RPMI8226 (cell line): ENCODE measurements around the gene ZBED4.

Experiments
- DNase-seq: peaks from one replicate; pipeline ENCODE4 v3.0.0-alpha.2; 2015

ZBED4 gene

GRCh38 chr22:49883294-49883640 is 29.6 kb downstream of the ZBED4 start:
- DNase-seq: no peak

- no peak for DNase-seq
These were observed 30.4 kb downstream of the ZBED4 start for GRCh38 chr22:49884075-49884474.

- DNase-seq: no peak
These were observed 31.0 kb downstream of the ZBED4 start for GRCh38 chr22:49884503-49885260.

GRCh38 chr22:49885281-49885680 is 31.6 kb downstream of the ZBED4 start:
- DNase-seq: no peak

GRCh38 chr22:49885881-49886280 is 32.2 kb downstream of the ZBED4 start:
- DNase-seq: no peak

GRCh38 chr22:49886346-49887063 is 32.9 kb downstream of the ZBED4 start:
- no peak for DNase-seq

GRCh38 chr22:49887064-49887451 is 33.4 kb downstream of the ZBED4 start:
- no peak for DNase-seq

- no peak for DNase-seq
These were observed 34.1 kb downstream of the ZBED4 start for GRCh38 chr22:49887702-49888101.

GRCh38 chr22:49889071-49889470 is 35.4 kb downstream of the ZBED4 start:
- DNase-seq: no peak

- no peak for DNase-seq
These were observed 38.7 kb downstream of the ZBED4 start for GRCh38 chr22:49892226-49892899.

GRCh38 chr22:49893025-49893424 is 39.4 kb downstream of the ZBED4 start:
- DNase-seq: no peak

- DNase-seq: no peak
These were observed 40.8 kb downstream of the ZBED4 start for GRCh38 chr22:49894322-49895054.

- DNase-seq: no peak
These were observed 42.6 kb downstream of the ZBED4 start for GRCh38 chr22:49896201-49896600.

GRCh38 chr22:49897015-49897684 is 43.5 kb downstream of the ZBED4 start:
- DNase-seq: no peak

- DNase-seq: no peak
These were observed 45.9 kb downstream of the ZBED4 start for GRCh38 chr22:49899530-49899929.

GRCh38 chr22:49900441-49901230 is 47.0 kb downstream of the ZBED4 start:
- no peak for DNase-seq

GRCh38 chr22:49901457-49901856 is 47.8 kb downstream of the ZBED4 start:
- DNase-seq: no peak

- no peak for DNase-seq
These were observed 49.8 kb downstream of the ZBED4 start for GRCh38 chr22:49903322-49904039.

GRCh38 chr22:49904040-49904369 is 50.4 kb downstream of the ZBED4 start:
- no peak for DNase-seq

- no peak for DNase-seq
These were observed 51.8 kb downstream of the ZBED4 start for GRCh38 chr22:49905465-49905864.

GRCh38 chr22:49906071-49906798 is 52.6 kb downstream of the ZBED4 start:
- no peak for DNase-seq
